Esophagus muscularis mucosa (tissue), 4 donors: ENCODE data around the gene DCTN5. TPM values are rescaled to one million over a fixed set of nuclear protein-coding genes. Genes with fewer than 3 reads are reported as not detected.
A peak's percentile ranks its signal among the peaks of the same experiment; 100 is the strongest.
"Not testable (repeated sequence)": the region's sequence is repeated elsewhere in the genome, so short reads cannot be mapped to it uniquely, and the experiment has no call there.

ENCODE experiments used
- DNase-seq: peaks from one replicate; pipeline ENCODE4 v3.0.0-alpha.2; 2017; ENCODE audit errors: extremely low spot score
- H3K27ac ChIP-seq, 4 donors: fragments of 200-600 bp; sonication (generic); replicated peaks in 1 of 4; 1 replicate in 3 of 4; 2 replicates in 1 of 4; pipeline ENCODE4 v1.5.1; 2016 to 2019; ENCODE audit warnings: mild to moderate bottlenecking in 1 of 4
- H3K27me3 ChIP-seq, 4 donors: fragments of 200-600 bp; sonication (generic); one replicate each; pipeline versions ENCODE4 v1.5.1 to v1.6.0; 2016 to 2019
- H3K36me3 ChIP-seq, 4 donors: fragments of 200-600 bp; sonication (generic); one replicate each; pipeline ENCODE4 v1.5.1; 2016 to 2019
- H3K4me1 ChIP-seq, 4 donors: fragments of 200-600 bp; sonication (generic); one replicate each; pipeline ENCODE4 v1.5.1; 2016 to 2019
- H3K4me3 ChIP-seq, 4 donors: fragments of 200-600 bp; sonication (generic); 1 replicate in 2 of 4; 2 replicates in 2 of 4; pipeline ENCODE4 v1.5.1; 2016 to 2019; ENCODE audit warnings: mild to moderate bottlenecking in 4 of 4, moderate library complexity in 1 of 4
- H3K9me3 ChIP-seq, 4 donors: fragments of 200-600 bp; sonication (generic); 1 replicate in 3 of 4; 2 replicates in 1 of 4; pipeline ENCODE4 v1.5.1; 2016 to 2019
- EP300 ChIP-seq: sonication (generic); formaldehyde crosslinking; IDR thresholded peaks from one replicate; pipeline ENCODE4 v1.6.1; 2017; ENCODE audit warnings: antibody characterized with exemption
- POLR2A ChIP-seq: fragments of 450-650 bp; IDR thresholded peaks from one replicate; pipeline ENCODE4 v1.6.1; 2017; ENCODE audit warnings: antibody characterized with exemption, moderate library complexity, mild to moderate bottlenecking, low read depth
- POLR2AphosphoS5 ChIP-seq, 2 donors: sonication (generic); formaldehyde crosslinking; IDR thresholded peaks; one replicate each; pipeline ENCODE4 v1.6.1; 2017; ENCODE audit warnings: antibody characterized with exemption in 2 of 2
- WGBS: methylation state at CpG from one replicate; pipeline ENCODE4 v1.1.5; 2018; 5-methylcytosine and 5-hydroxymethylcytosine counted together
- intact Hi-C: fragments of 100-400 bp; cut with DNase I; formaldehyde crosslinking; loops from one replicate; pipeline ENCODE4 v1.15.1; 2023
- total RNA-seq, 4 donors: library from RNA; depleted of rRNA; stranded (reverse); fragments of >200 nt; gene quantifications; one replicate each; pipeline versions ENCODE4 v1.1.0 to v1.2.1, GENCODE V29; 2016
- TF ChIP-seq, protein P1 (sequence below), 3 experiments: fragments of 200-600 bp in 2 of 3; fragments of 450-650 bp in 1 of 3; sonication (generic) in 2 of 3; IDR thresholded peaks; one replicate each; pipeline ENCODE4 v1.5.1; 2017 to 2019; ENCODE audit warnings: antibody characterized with exemption in 3 of 3, mild to moderate bottlenecking in 2 of 3, moderate library complexity in 1 of 3

Gene DCTN5
- total RNA-seq, 4 donors from 2014 or later = 31.1 to 50.7 (median 37.0) TPM

GRCh38 chr16:23597003-23597756, 44.1 kb upstream of the DCTN5 start:
- Histone ChIP-seq H3K36me3 (peaks cover 2 to 36% (median 25%) of the 10 kb centered on the region in 4 donors), H3K27me3 (no peaks in the 10 kb centered on the region), H3K4me1 (peaks cover 24 to 33% (median 26%) of the 10 kb centered on the region in 4 donors), H3K27ac (no peak overlapping the region), H3K4me3 (peak overlapping the region in 1 of 4 donors; percentile 99), H3K9me3 (no peaks in the 10 kb centered on the region)
- TF ChIP-seq, protein P1, sequence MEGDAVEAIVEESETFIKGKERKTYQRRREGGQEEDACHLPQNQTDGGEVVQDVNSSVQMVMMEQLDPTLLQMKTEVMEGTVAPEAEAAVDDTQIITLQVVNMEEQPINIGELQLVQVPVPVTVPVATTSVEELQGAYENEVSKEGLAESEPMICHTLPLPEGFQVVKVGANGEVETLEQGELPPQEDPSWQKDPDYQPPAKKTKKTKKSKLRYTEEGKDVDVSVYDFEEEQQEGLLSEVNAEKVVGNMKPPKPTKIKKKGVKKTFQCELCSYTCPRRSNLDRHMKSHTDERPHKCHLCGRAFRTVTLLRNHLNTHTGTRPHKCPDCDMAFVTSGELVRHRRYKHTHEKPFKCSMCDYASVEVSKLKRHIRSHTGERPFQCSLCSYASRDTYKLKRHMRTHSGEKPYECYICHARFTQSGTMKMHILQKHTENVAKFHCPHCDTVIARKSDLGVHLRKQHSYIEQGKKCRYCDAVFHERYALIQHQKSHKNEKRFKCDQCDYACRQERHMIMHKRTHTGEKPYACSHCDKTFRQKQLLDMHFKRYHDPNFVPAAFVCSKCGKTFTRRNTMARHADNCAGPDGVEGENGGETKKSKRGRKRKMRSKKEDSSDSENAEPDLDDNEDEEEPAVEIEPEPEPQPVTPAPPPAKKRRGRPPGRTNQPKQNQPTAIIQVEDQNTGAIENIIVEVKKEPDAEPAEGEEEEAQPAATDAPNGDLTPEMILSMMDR (IDR thresholded peaks at IDR 0.05) = no peak
- TF ChIP-seq POLR2A = no peak
- 78% methylated on average over 11 of the region's 11 CpGs for WGBS
- intact Hi-C loops = loop anchor here (5.0 kb wide), 1 partner anchor 40 kb away; the partner anchor contains the start of genes EARS2 and UBFD1
- no peak for DNase-seq

GRCh38 chr16:23607726-23608125, 33.5 kb upstream of the DCTN5 start:
- Histone ChIP-seq H3K9me3 (no peaks in the 10 kb centered on the region), H3K4me3 (no peak overlapping the region)

DNA sequence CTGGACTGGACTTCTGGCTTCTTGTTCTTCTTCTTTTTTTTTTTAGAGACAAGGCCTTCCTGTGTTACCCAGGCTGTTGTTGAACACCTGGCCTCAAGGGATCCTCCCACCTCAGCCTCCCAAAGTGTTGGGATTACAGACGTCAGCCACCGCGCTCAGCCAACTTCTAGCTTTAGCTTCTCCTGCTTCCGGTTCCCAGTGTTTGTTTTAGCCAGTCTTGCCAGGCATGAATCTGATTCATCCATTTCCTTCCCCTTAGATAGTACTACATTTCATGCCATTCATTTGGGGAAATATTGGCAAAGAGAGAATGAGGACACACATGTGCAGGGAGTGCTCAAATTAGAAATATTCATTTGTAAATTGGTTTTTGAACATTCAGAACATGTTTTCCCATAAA, 33.1 kb upstream of the DCTN5 start:
- 70% methylated on average over 4 of the region's 4 CpGs for WGBS
- intact Hi-C loops = no loop called here
- Histone ChIP-seq H3K27me3 (no peaks in the 10 kb centered on the region), H3K4me3 (no peak overlapping the region), H3K9me3 (no peaks in the 10 kb centered on the region), H3K4me1 (no peaks in the 10 kb centered on the region), H3K36me3 (peaks cover 23 to 94% (median 60%) of the 10 kb centered on the region in 4 donors), H3K27ac (no peak overlapping the region)
- TF ChIP-seq POLR2A (no peak), POLR2AphosphoS5 (IDR thresholded peaks at IDR 0.05) (no peak), EP300 (no peak)
- TF ChIP-seq, protein P1 (IDR thresholded peaks at IDR 0.05) = no peak
- DNase-seq = no peak

More at GRCh38 chr16:23607726-23608125, 33.5 kb upstream of the DCTN5 start:
- intact Hi-C loops = no loop called here
- Histone ChIP-seq H3K27ac (no peak overlapping the region), H3K4me1 (no peaks in the 10 kb centered on the region), H3K27me3 (no peaks in the 10 kb centered on the region), H3K36me3 (peaks cover 21 to 94% (median 60%) of the 10 kb centered on the region in 4 donors)
- TF ChIP-seq, protein P1 (IDR thresholded peaks at IDR 0.05) = no peak
- no peak for TF ChIP-seq POLR2A
- no peak for TF ChIP-seq EP300
- TF ChIP-seq POLR2AphosphoS5 (IDR thresholded peaks at IDR 0.05) = no peak
- DNase-seq = no peak
- 83% methylated on average over 6 of the region's 6 CpGs for WGBS

DNA sequence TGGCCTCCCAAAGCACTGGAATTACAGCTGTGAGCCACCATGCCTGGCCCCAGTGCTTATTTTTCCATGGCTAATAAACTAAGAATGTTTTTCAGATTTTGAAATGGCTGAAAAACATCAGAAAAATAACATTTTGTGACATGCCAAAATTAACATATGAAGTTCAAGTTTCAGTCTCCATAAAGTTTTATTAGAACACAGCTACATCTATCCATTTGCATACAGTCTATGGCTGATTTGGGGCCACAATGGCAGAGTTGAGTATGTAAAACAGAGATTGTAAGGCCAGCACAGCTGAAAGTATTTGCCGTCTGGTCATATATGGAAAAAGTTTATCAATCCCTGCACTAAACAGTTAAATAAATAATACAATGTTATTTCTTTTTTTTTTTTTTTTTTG, 31.3 kb upstream of the DCTN5 start:
- TF ChIP-seq, protein P1 (IDR thresholded peaks at IDR 0.05) = no peak
- no peak for TF ChIP-seq EP300
- TF ChIP-seq POLR2AphosphoS5 (IDR thresholded peaks at IDR 0.05) = no peak
- no peak for TF ChIP-seq POLR2A

GRCh38 chr16:23610905-23611304, 30.4 kb upstream of the DCTN5 start:
- peaks cover 18 to 90% (median 46%) of the 10 kb centered on the region in 4 donors for H3K36me3 ChIP-seq
- DNase-seq, H3K27me3 ChIP-seq, H3K9me3 ChIP-seq, H3K4me3 ChIP-seq, H3K27ac ChIP-seq, H3K4me1 ChIP-seq, intact Hi-C loops: not testable (repeated sequence)
- WGBS = over 99% methylated on average over 6 of the region's 6 CpGs

More for the DNA sequence above, 31.3 kb upstream of the DCTN5 start:
- Histone ChIP-seq H3K27me3 (no peaks in the 10 kb centered on the region), H3K27ac (no peak overlapping the region), H3K36me3 (peaks cover 24 to 89% (median 49%) of the 10 kb centered on the region in 4 donors), H3K9me3 (no peaks in the 10 kb centered on the region), H3K4me1 (no peaks in the 10 kb centered on the region), H3K4me3 (no peak overlapping the region)
- DNase-seq = no peak
- WGBS = 97% methylated on average over 1 of the region's 1 CpG
- intact Hi-C loops = no loop called here
